ENCODE data around the gene ATP2A3. TPM values are rescaled to one million over a fixed set of nuclear protein-coding genes. Genes with fewer than 3 reads are reported as not detected.

ATP2A3 gene
- total and polyA plus RNA-seq, 5 donors, result 7.9 to 16.6 (median 14.4) TPM

- ATAC-seq (no peak), DNase-seq (peak in 1 of 3 donors; percentile 58)
- peaks cover 3% of the 10 kb centered on the region for H3K4me1 ChIP-seq (ENCODE audit: control insufficient read depth, insufficient read depth, low read length)
- H3K27ac ChIP-seq (ENCODE audit: low read length), result no peak overlapping the region
- WGBS, result 69% methylated on average over 11 of the region's 11 CpGs
- H3K9me3 ChIP-seq (ENCODE audit: control insufficient read depth, low read length), result no peaks in the 10 kb centered on the region
- no peak overlapping the region for H3K4me3 ChIP-seq (ENCODE audit: low read length)
- H3K27me3 ChIP-seq (ENCODE audit: control insufficient read depth, insufficient read depth), result no peaks in the 10 kb centered on the region
- intact Hi-C loops (cut with DNase I), result no loop called here
Observed at GRCh38 chr17:3962217-3962964, 1.8 kb downstream of the ATP2A3 start.

GRCh38 chr17:3961564-3962047 is 2.6 kb downstream of the ATP2A3 start:
- no peak overlapping the region for H3K4me3 ChIP-seq (ENCODE audit: low read length)
- intact Hi-C loops (cut with DNase I), result no loop called here
- WGBS, result 74% methylated on average over 5 of the region's 5 CpGs
- no peak overlapping the region for H3K27ac ChIP-seq (ENCODE audit: low read length)
- ATAC-seq (no peak), DNase-seq (peak in 1 of 3 donors; percentile 37)
- peaks cover 3% of the 10 kb centered on the region for H3K4me1 ChIP-seq (ENCODE audit: control insufficient read depth, insufficient read depth, low read length)
- H3K27me3 ChIP-seq (ENCODE audit: control insufficient read depth, insufficient read depth), result no peaks in the 10 kb centered on the region
- H3K9me3 ChIP-seq (ENCODE audit: control insufficient read depth, low read length), result no peaks in the 10 kb centered on the region

DNA sequence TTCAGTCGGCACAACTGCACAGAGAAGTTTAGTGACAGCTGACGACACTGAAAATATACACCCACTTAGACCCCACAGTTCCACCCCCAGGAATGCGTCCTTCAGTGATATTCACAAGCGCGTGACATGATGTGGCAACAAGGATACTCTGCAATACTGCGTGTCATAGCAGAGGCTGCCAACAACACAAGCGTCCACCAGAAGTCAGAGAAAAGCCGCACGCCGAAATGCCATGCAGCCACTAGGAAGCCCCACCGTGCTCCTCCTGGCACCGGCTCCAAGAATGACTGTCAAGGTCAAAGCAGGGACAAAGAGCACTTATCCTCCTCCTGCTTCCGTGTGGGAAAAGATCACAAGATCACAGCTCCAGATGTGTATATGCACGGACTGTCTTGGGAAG is 3.5 kb downstream of the ATP2A3 start:
- Histone ChIP-seq H3K27me3 (ENCODE audit: control insufficient read depth, insufficient read depth) (no peaks in the 10 kb centered on the region), H3K27ac (ENCODE audit: low read length) (peak overlapping the region; percentile 15), H3K4me1 (ENCODE audit: control insufficient read depth, insufficient read depth, low read length) (peaks cover 3% of the 10 kb centered on the region), H3K4me3 (ENCODE audit: low read length) (no peak overlapping the region), H3K9me3 (ENCODE audit: control insufficient read depth, low read length) (no peaks in the 10 kb centered on the region)
- WGBS, result 45% methylated on average over 14 of the region's 14 CpGs
- ATAC-seq (peak; percentile 14 to 56), DNase-seq (peak in 1 of 3 donors; percentile 55)
- intact Hi-C loops (cut with DNase I), result no loop called here

GRCh38 chr17:3959921-3960601 is 4.2 kb downstream of the ATP2A3 start:
- Histone ChIP-seq H3K9me3 (ENCODE audit: control insufficient read depth, low read length) (no peaks in the 10 kb centered on the region), H3K4me1 (ENCODE audit: control insufficient read depth, insufficient read depth, low read length) (no peaks in the 10 kb centered on the region), H3K27me3 (ENCODE audit: control insufficient read depth, insufficient read depth) (no peaks in the 10 kb centered on the region), H3K4me3 (ENCODE audit: low read length) (no peak overlapping the region), H3K27ac (ENCODE audit: low read length) (no peak overlapping the region)
- 89% methylated on average over 14 of the region's 14 CpGs for WGBS
- DNase-seq, result peak in 1 of 3 donors; percentile 41
- intact Hi-C loops (cut with DNase I), result no loop called here
- ATAC-seq, result no peak

DNA sequence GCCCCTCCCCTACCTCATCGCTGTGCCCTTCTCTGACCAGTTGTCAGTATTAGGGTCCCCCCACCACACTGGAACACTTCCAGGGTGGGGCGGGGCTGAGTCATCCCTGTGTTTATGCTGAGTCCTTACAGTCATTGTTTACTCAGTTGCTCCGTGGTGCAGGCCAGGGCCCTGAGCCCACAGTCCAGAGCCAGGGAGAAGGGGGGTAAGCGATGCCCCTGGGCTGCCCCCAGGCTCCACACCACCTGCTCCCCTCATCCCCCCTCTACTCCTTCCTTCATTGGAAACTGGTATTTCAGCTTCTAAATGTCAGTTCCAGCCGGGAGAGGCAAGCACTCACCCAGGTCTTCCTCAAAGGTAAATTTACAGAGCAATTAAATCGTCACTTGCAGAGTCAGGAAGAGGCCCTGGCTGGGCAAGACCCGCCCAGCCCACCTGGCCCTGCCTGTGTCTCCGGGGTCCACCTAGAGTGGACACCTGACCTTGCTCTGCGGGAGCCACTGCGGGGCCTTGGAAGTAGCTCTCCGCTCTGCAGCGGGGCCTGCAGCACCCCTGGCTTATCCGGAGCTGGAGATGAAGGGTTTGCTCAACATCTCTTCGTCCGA is 4.8 kb downstream of the ATP2A3 start:
- no peaks in the 10 kb centered on the region for H3K27me3 ChIP-seq (ENCODE audit: control insufficient read depth, insufficient read depth)
- intact Hi-C loops (cut with DNase I), result no loop called here
- ATAC-seq, result no peak
- WGBS, result 84% methylated on average over 15 of the region's 15 CpGs
- DNase-seq, result peak in 1 of 3 donors; percentile 48
- H3K9me3 ChIP-seq (ENCODE audit: control insufficient read depth, low read length), result no peaks in the 10 kb centered on the region
- no peak overlapping the region for H3K27ac ChIP-seq (ENCODE audit: low read length)
- no peak overlapping the region for H3K4me3 ChIP-seq (ENCODE audit: low read length)
- no peaks in the 10 kb centered on the region for H3K4me1 ChIP-seq (ENCODE audit: control insufficient read depth, insufficient read depth, low read length)

DNA sequence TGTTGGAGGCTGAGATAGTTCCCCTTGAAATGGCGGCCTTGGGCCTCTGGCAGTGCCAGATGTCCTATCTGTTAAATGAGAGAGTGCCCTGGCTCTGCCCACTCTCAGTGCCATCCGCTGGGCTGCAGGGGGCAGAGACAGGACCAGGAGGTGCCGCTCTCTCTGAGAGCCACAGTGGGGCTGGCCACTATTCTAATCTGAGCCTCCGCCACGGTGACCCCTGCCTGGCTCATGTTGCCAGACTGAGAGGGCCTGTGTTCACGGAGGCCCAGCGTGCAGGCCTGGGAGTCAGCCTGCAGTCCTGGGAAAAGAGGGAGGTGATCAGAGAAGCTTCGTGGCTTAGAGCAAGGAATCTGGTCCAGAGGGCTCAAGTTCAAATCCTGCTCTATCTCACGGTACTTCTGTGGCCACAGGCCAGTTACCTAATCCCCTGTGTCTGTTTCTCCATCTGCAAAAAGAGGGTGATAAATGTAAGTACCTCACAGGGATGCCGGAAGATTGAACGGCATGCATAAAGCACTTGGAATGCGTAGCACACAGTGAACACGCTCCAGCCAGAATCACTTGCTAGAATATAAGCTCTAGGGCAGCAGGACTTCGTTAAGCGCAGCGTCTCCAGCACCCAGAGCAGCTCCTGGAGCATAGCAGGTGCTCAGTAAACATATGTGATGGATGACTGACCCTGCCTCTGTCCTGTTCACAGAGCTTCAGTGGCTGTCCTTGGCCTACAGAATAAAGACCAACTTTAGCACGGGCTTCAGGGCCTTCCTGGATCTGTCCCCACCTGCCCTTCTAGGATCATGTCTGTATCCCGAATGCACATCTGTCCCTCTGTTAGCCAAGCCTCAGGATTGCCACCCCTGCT is 6.3 kb downstream of the ATP2A3 start:
- intact Hi-C loops (cut with DNase I), result no loop called here
- DNase-seq, result peak in 1 of 3 donors; percentile 35
- Histone ChIP-seq H3K27me3 (ENCODE audit: control insufficient read depth, insufficient read depth) (no peaks in the 10 kb centered on the region), H3K4me1 (ENCODE audit: control insufficient read depth, insufficient read depth, low read length) (no peaks in the 10 kb centered on the region), H3K27ac (ENCODE audit: low read length) (no peak overlapping the region), H3K9me3 (ENCODE audit: control insufficient read depth, low read length) (no peaks in the 10 kb centered on the region), H3K4me3 (ENCODE audit: low read length) (no peak overlapping the region)
- no peak for ATAC-seq
- WGBS, result 82% methylated on average over 18 of the region's 18 CpGs

GRCh38 chr17:3956983-3957382 is 7.3 kb downstream of the ATP2A3 start:
- no peak overlapping the region for H3K4me3 ChIP-seq (ENCODE audit: low read length)
- intact Hi-C loops (cut with DNase I), result no loop called here
- no peaks in the 10 kb centered on the region for H3K4me1 ChIP-seq (ENCODE audit: control insufficient read depth, insufficient read depth, low read length)
- peak in 1 of 3 donors; percentile 4 for DNase-seq
- no peak overlapping the region for H3K27ac ChIP-seq (ENCODE audit: low read length)
- H3K9me3 ChIP-seq (ENCODE audit: control insufficient read depth, low read length), result no peaks in the 10 kb centered on the region
- WGBS, result 95% methylated on average over 12 of the region's 12 CpGs
- no peak for ATAC-seq
- H3K27me3 ChIP-seq (ENCODE audit: control insufficient read depth, insufficient read depth), result no peaks in the 10 kb centered on the region

DNA sequence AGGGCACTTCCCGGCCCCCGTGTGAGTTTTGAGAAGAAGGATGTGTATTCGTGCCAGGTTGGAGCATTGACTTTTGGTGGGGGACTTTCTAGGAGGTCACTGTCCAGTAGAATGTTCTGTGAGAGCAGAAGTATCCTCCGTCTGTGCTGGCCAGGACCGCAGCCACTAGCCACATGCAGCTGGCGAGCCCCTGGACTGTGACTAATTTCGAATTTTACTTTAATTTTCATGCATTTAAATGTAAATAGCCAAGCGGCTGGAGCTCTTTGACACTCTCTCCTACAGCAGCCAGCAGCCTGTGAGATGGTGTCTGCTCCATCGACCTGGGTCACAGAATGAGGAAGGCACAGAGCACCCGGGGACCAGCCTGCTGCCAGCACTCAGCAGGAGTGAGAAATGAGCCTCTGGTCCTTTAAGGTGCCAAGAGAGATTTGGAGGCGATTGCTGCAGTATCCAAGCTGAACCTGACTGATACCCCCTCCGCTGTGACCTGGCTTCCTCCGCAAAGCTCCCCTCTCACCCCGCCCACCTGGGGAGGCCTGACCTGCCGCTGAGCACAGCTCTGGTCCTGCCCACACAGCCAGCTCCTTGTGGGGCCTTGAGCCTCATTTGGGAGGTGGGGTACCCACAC is 7.8 kb downstream of the ATP2A3 start:
- no peak overlapping the region for H3K27ac ChIP-seq (ENCODE audit: low read length)
- no peaks in the 10 kb centered on the region for H3K4me1 ChIP-seq (ENCODE audit: control insufficient read depth, insufficient read depth, low read length)
- DNase-seq (peak in 1 of 3 donors; percentile 26), ATAC-seq (no peak)
- no peaks in the 10 kb centered on the region for H3K27me3 ChIP-seq (ENCODE audit: control insufficient read depth, insufficient read depth)
- intact Hi-C loops (cut with DNase I), result no loop called here
- no peaks in the 10 kb centered on the region for H3K9me3 ChIP-seq (ENCODE audit: control insufficient read depth, low read length)
- WGBS, result 71% methylated on average over 15 of the region's 15 CpGs
- H3K4me3 ChIP-seq (ENCODE audit: low read length), result no peak overlapping the region

DNA sequence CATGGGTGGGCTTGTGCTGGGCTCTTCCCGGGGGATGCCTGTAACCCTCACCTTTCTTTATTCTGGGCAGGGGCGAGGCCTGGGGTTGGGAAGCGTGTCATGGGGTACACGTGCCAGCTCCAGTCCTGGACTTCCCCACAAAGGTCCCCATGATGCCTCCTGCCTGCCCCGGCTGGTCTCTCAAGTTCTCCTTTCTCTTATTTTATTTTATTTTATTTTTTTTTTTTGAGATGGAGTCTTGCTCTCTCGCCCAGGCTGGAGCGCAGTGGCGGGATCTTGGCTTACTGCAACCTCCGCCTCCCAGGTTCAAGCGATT is 8.6 kb downstream of the ATP2A3 start:
- Histone ChIP-seq H3K9me3 (ENCODE audit: control insufficient read depth, low read length) (no peaks in the 10 kb centered on the region), H3K4me3 (ENCODE audit: low read length) (no peak overlapping the region), H3K4me1 (ENCODE audit: control insufficient read depth, insufficient read depth, low read length) (no peaks in the 10 kb centered on the region), H3K27me3 (ENCODE audit: control insufficient read depth, insufficient read depth) (no peaks in the 10 kb centered on the region), H3K27ac (ENCODE audit: low read length) (no peak overlapping the region)
- intact Hi-C loops (cut with DNase I), result no loop called here
- DNase-seq, result no peak
- 82% methylated on average over 10 of the region's 10 CpGs for WGBS
- no peak for ATAC-seq

DNA sequence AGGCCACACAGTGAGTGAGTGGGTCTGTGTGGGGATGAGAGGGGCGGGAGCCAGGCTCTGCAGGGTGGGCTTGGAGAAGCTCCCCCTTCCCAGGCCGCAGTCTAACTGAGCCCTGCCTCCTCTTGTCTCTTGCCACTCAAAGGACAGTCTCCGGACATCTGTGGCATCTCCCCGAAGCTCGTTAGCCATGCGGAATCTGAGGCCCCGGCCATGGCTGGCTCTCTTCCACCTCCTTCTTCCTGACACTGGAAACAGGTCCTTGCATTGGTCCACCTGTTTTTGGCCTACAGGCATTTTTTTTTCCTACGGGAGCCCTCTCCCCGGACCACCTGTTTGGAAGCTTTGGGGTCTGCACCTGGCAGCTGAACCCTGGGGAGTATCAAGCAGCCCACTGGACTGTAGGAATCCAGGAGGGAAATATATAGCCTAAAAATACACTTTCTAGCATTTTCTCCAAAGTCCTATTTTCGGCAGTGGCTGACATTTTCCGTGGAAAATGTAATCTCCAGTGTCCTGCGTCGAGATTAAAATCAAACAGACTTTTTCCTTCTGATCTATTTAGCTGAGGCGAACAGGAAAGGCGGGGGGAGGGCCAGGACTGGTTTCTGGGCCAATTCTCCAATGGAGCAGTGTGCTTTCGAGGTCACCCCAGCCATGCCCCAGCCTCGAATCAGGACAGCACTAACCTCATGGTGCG is 9.1 kb downstream of the ATP2A3 start:
- H3K4me1 ChIP-seq (ENCODE audit: control insufficient read depth, insufficient read depth, low read length), result no peaks in the 10 kb centered on the region
- ATAC-seq, result peak in 1 of 2 donors; percentile 30
- no peak overlapping the region for H3K27ac ChIP-seq (ENCODE audit: low read length)
- 62% methylated on average over 18 of the region's 18 CpGs for whole genome bisulfite sequencing
- DNase-seq, result peak in 1 of 3 donors; percentile 63
- no peaks in the 10 kb centered on the region for H3K27me3 ChIP-seq (ENCODE audit: control insufficient read depth, insufficient read depth)
- intact Hi-C loops (cut with DNase I), result no loop called here
- H3K9me3 ChIP-seq (ENCODE audit: control insufficient read depth, low read length), result no peaks in the 10 kb centered on the region
- no peak overlapping the region for H3K4me3 ChIP-seq (ENCODE audit: low read length)
